Stimulated activated CD8-positive, alpha-beta memory T cell treated with anti-CD3 and anti-CD28 coated beads, Interleukin-12 subunit alpha, Interleukin-12 subunit beta, amount 100 ng/mL, for 4 hours (primary cell): ENCODE measurements around the gene RETREG2.
A peak's percentile ranks its signal among the peaks of the same experiment; 100 is the strongest.

Source experiments
- DNase-seq: peaks from one replicate; pipeline ENCODE4 v3.0.0-alpha.2; 2020; ENCODE audit warnings: low read depth

RETREG2 gene

GRCh38 chr2:219177552-219178376 lies at the start of gene RETREG2:
TSS of gene RETREG2 (plus strand) at chr2:219178275. CDS start at chr2:219178353, 78 bp downstream.
- peak; percentile 72 for DNase-seq

GRCh38 chr2:219128396-219128795 lies 49.7 kb upstream of the RETREG2 start:
- no peak for DNase-seq

GRCh38 chr2:219129589-219129988 lies 48.5 kb upstream of the RETREG2 start:
- DNase-seq, result no peak

- DNase-seq, result no peak
Measured at GRCh38 chr2:219131327-219131726, 46.7 kb upstream of the RETREG2 start.

- DNase-seq, result no peak
Measured at GRCh38 chr2:219131744-219132143, 46.3 kb upstream of the RETREG2 start.

- no peak for DNase-seq
Measured at GRCh38 chr2:219133976-219134375, 44.1 kb upstream of the RETREG2 start.

- no peak for DNase-seq
Measured at GRCh38 chr2:219140722-219141121, 37.4 kb upstream of the RETREG2 start.

GRCh38 chr2:219142329-219142728 lies 35.7 kb upstream of the RETREG2 start:
- no peak for DNase-seq

- no peak for DNase-seq
Measured at GRCh38 chr2:219149667-219150066, 28.4 kb upstream of the RETREG2 start.

- DNase-seq, result no peak
Measured at GRCh38 chr2:219155054-219155644, 22.9 kb upstream of the RETREG2 start.

- DNase-seq, result no peak
Measured at GRCh38 chr2:219157396-219157795, 20.7 kb upstream of the RETREG2 start.

GRCh38 chr2:219158025-219158424 lies 20.1 kb upstream of the RETREG2 start:
- DNase-seq, result no peak

GRCh38 chr2:219158586-219158985 lies 19.5 kb upstream of the RETREG2 start:
- no peak for DNase-seq

- DNase-seq, result no peak
Measured at GRCh38 chr2:219159771-219160185, 18.3 kb upstream of the RETREG2 start.

GRCh38 chr2:219160186-219161017 lies 17.7 kb upstream of the RETREG2 start, which contains the start of gene NHEJ1:
TSS of gene NHEJ1 (minus strand) at chr2:219160815. CDS start at chr2:219158362, 2,453 bp downstream.
- DNase-seq, result peak; percentile 89

- DNase-seq, result no peak
Measured at GRCh38 chr2:219161097-219161496, 17.0 kb upstream of the RETREG2 start.

GRCh38 chr2:219163156-219163555 lies 14.9 kb upstream of the RETREG2 start:
- DNase-seq, result no peak

GRCh38 chr2:219165058-219165911 lies 12.8 kb upstream of the RETREG2 start:
- DNase-seq, result no peak

GRCh38 chr2:219167997-219168396 lies 10.1 kb upstream of the RETREG2 start:
- no peak for DNase-seq

GRCh38 chr2:219168526-219168925 lies 9.5 kb upstream of the RETREG2 start:
- no peak for DNase-seq

- DNase-seq, result no peak
Measured at GRCh38 chr2:219168932-219169331, 9.1 kb upstream of the RETREG2 start.
